KMS-11 (cell line): ENCODE results near the gene MAGEE2.
A peak's percentile ranks its signal among the peaks of the same experiment; 100 is the strongest.
"Not testable (repeated sequence)": the region's sequence is repeated elsewhere in the genome, so short reads cannot be mapped to it uniquely, and the experiment has no call there.

ENCODE experiments used
- H2AFZ ChIP-seq: fragments of 200-600 bp; sonication (generic); 2 replicates; pipeline ENCODE4 v1.6.1; 2016; ENCODE audit warnings: antibody characterized with exemption, mixed run types, low read depth
- H3K27ac ChIP-seq: fragments of 200-600 bp; sonication (generic); 2 replicates; pipeline ENCODE4 v1.6.1; 2016; ENCODE audit warnings: mild to moderate bottlenecking, mixed run types
- H3K27me3 ChIP-seq: fragments of 200-600 bp; sonication (generic); 2 replicates; pipeline ENCODE4 v1.6.1; 2017; ENCODE audit warnings: mild to moderate bottlenecking, low read depth, mixed run types, moderate library complexity; ENCODE audit not compliant: insufficient read depth
- H3K36me3 ChIP-seq: fragments of 200-600 bp; sonication (generic); 2 replicates; pipeline ENCODE4 v1.6.1; 2017; ENCODE audit warnings: mild to moderate bottlenecking, mixed run types; ENCODE audit not compliant: insufficient read depth
- H3K4me1 ChIP-seq: fragments of 200-600 bp; sonication (generic); 2 replicates; pipeline ENCODE4 v1.6.1; 2016; ENCODE audit warnings: mild to moderate bottlenecking, low read depth, mixed run types; ENCODE audit not compliant: poor library complexity, severe bottlenecking
- H3K4me2 ChIP-seq: fragments of 200-600 bp; sonication (generic); 2 replicates; pipeline ENCODE4 v1.7.0; 2016; ENCODE audit warnings: mild to moderate bottlenecking, mixed run types
- H3K4me3 ChIP-seq: fragments of 200-600 bp; sonication (generic); IDR thresholded peaks from 2 replicates; pipeline ENCODE4 v1.6.1; 2017; ENCODE audit warnings: low read depth, low read length, mixed read lengths; ENCODE audit not compliant: insufficient read depth
- H3K79me2 ChIP-seq: fragments of 200-600 bp; sonication (generic); 2 replicates; pipeline ENCODE4 v1.6.1; 2016; ENCODE audit warnings: low read depth, mixed run types; ENCODE audit not compliant: insufficient read depth
- H3K9ac ChIP-seq: fragments of 200-600 bp; sonication (generic); 2 replicates; pipeline ENCODE4 v1.6.1; 2016; ENCODE audit warnings: mild to moderate bottlenecking, mixed run types
- H4K20me1 ChIP-seq: fragments of 200-600 bp; sonication (generic); 2 replicates; pipeline ENCODE4 v1.6.1; 2016; ENCODE audit warnings: mild to moderate bottlenecking, mixed run types; ENCODE audit not compliant: insufficient read depth
- CTCF ChIP-seq: fragments of 200-600 bp; sonication (generic); conservative IDR thresholded peaks from 2 replicates; pipeline ENCODE4 v1.6.1; 2017; ENCODE audit warnings: low read depth, mild to moderate bottlenecking, antibody characterized with exemption, low read length, moderate library complexity, mixed read lengths

Gene MAGEE2, protein sequence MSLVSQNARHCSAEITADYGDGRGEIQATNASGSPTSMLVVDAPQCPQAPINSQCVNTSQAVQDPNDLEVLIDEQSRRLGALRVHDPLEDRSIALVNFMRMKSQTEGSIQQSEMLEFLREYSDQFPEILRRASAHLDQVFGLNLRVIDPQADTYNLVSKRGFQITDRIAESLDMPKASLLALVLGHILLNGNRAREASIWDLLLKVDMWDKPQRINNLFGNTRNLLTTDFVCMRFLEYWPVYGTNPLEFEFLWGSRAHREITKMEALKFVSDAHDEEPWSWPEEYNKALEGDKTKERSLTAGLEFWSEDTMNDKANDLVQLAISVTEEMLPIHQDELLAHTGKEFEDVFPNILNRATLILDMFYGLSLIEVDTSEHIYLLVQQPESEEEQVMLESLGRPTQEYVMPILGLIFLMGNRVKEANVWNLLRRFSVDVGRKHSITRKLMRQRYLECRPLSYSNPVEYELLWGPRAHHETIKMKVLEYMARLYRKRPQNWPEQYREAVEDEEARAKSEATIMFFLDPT

DNA sequence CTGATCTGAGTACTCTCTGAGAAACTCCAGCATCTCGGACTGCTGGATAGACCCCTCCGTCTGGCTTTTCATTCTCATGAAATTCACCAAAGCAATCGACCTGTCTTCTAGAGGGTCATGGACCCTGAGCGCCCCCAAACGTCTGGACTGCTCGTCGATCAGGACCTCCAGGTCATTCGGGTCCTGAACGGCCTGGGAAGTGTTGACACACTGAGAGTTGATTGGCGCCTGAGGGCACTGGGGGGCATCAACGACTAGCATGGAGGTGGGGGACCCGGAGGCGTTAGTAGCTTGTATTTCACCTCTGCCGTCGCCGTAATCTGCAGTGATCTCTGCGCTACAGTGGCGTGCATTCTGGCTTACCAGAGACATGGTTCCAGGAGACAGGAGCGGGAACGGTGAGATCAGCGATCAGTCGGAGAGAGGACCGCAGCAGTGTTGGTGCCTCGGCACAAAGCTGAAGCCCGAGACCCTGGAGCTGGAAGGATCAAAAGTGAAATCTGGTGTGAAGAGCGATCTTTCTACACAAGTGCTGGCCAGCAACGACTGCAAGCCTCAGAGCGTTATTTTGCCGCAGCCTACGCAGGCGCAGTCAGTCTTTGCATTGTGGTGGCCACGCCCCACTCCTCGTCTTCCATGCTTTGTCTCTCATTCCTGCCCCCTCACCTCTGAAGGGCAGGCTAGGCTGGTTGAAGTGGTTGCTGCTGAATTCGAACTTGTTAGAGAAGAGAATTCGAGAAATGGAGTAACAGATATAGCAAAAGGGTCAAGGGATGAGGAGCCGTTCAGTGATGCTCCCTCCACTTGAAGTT, at the start of gene MAGEE2:
TSS of gene MAGEE2 (minus strand) at position 575 of the 812 bp plus-strand sequence. CDS start at position 372, 203 bp downstream.
- Histone ChIP-seq H2AFZ (peak within 1 kb of the TSS; percentile 66), H3K27ac (no peak within 1 kb of the TSS), H3K4me3 (no peak within 1 kb of the TSS), H3K4me1 (no peaks in the 10 kb centered on the region), H3K4me2 (peak within 1 kb of the TSS; percentile 21), H3K36me3 (no peaks in the 10 kb centered on the region), H4K20me1 (no peaks in the 10 kb centered on the region), H3K27me3 (no peaks in the 10 kb centered on the region), H3K9ac (no peak within 1 kb of the TSS), H3K79me2 (no peaks in the 10 kb centered on the region)
- no peak for TF ChIP-seq CTCF

DNA sequence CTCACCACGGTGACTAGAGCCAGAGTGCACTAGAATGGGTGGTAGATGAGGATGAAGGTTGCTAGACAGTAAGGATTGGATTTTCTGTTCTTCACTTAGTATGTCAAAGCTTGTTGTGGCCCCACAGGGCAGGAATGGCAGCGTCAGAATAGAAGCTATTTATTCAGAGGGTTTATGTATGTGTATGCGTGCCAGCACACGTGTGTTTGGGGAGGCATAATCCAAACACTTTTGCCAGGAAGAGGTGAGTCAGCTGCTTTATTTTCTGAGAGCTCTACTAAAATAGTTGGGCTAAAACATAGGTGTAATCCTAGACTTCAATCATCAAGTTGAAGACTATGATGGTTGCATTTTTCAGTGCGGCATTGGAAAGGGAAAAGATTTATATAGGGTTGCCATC, 1.2 kb upstream of the MAGEE2 start:
- Histone ChIP-seq H3K36me3 (no peaks in the 10 kb centered on the region), H3K4me2 (no peak overlapping the region), H3K27ac (no peak overlapping the region), H3K9ac (no peak overlapping the region), H3K4me3 (no peak overlapping the region), H2AFZ (no peak overlapping the region), H3K4me1 (no peaks in the 10 kb centered on the region), H3K79me2 (no peaks in the 10 kb centered on the region), H3K27me3 (no peaks in the 10 kb centered on the region), H4K20me1 (no peaks in the 10 kb centered on the region)
- TF ChIP-seq CTCF, result no peak

- Histone ChIP-seq H3K27me3 (no peaks in the 10 kb centered on the region), H3K36me3 (no peaks in the 10 kb centered on the region), H3K79me2 (no peaks in the 10 kb centered on the region), H3K4me2 (no peak overlapping the region), H3K9ac (no peak overlapping the region), H3K4me3 (no peak overlapping the region), H4K20me1 (no peaks in the 10 kb centered on the region), H3K27ac (no peak overlapping the region), H2AFZ (no peak overlapping the region), H3K4me1 (no peaks in the 10 kb centered on the region)
- TF ChIP-seq CTCF, result no peak
Measured at GRCh38 chrX:75781611-75782010, 3.4 kb downstream of the MAGEE2 start.

DNA sequence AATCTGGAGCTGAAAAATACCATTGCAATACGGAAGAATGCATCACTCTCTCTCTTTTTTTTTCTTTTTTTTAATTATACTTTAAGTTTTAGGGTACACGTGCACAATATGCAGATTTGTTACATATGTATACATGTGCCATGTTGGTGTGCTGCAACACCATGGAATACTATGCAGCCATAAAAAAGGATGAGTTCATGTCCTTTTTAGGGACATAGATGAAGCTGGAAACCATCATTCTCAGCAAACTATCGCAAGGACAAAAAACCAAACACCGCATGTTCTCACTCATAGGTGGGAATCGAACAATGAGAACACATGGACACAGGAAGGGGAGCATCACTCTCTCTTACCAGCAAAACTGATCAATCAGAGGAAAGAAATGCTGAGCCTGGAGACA, 17.0 kb downstream of the MAGEE2 start:
- H3K79me2 ChIP-seq, H3K36me3 ChIP-seq, H3K27me3 ChIP-seq, H3K9ac ChIP-seq, H2AFZ ChIP-seq, H3K4me3 ChIP-seq, H3K4me2 ChIP-seq, H3K4me1 ChIP-seq, H4K20me1 ChIP-seq, H3K27ac ChIP-seq: not testable (repeated sequence)
